ENCODE data around the gene NOL3. TPM values are rescaled to one million over a fixed set of nuclear protein-coding genes. Genes with fewer than 3 reads are reported as not detected.

Gene NOL3
- total and polyA plus RNA-seq, 9 of the 15 experiments (the other 6 are each of a cell fraction or from before 2014, with no cell fraction given): 0.45 to 14.0 (median 5.4) TPM

GRCh38 chr16:67191995-67192681 lies 21.8 kb downstream of the NOL3 start, which contains the start of gene E2F4 (continued):
- TF ChIP-seq ZBTB11 (CRISPR knock-in tag; IDR thresholded peaks at IDR 0.05) (peak in 2 of 3 experiments; percentile 66 to 91; a peak in 4 of 6 replicates), VEZF1 (CRISPR knock-in tag; IDR thresholded peaks at IDR 0.05) (peak; percentile 52), FOXK2 (conservative IDR thresholded peaks at IDR 0.05 in 1 of 2, IDR thresholded peaks at IDR 0.05 in 1 of 2; ENCODE audit: low read depth in 2 of 2) (peak in 1 of 2 experiments; percentile 58; a peak in 3 of 4 replicates), NKRF (IDR thresholded peaks at IDR 0.05; ENCODE audit: borderline replicate concordance) (peak; percentile 79), HMG20B (CRISPR knock-in tag; IDR thresholded peaks at IDR 0.05) (no peak), U2AF2 (optimal IDR thresholded peaks at IDR 0.05; ENCODE audit: low read depth, low read length) (no peak), THRA (IDR thresholded peaks at IDR 0.05) (no peak), MXI1 (IDR thresholded peaks at IDR 0.05; ENCODE audit: low read depth, low read length) (0 out of 2 replicates have a peak, but pooled peaks have one; percentile 50), PURB (CRISPR knock-in tag; IDR thresholded peaks at IDR 0.05; ENCODE audit: low read depth) (no peak), ZBTB9 (CRISPR knock-in tag; IDR thresholded peaks at IDR 0.05) (peak; percentile 63; the same call in 1 of the 2 replicates), KAT7 (CRISPR knock-in tag; IDR thresholded peaks at IDR 0.05; ENCODE audit: borderline replicate concordance) (0 out of 2 replicates have a peak, but pooled peaks have one; percentile 32), POLR2A (conservative IDR thresholded peaks at IDR 0.05) (peak; percentile 66; the same call in 1 of the 2 replicates)
